Endothelial cell of coronary artery (primary cell): Measurements from ENCODE around the gene CALHM2. TPM values are rescaled to one million over a fixed set of nuclear protein-coding genes. Genes with fewer than 3 reads are reported as not detected.

Experiments
- total RNA-seq: library from RNA; depleted of rRNA; stranded (reverse); fragments of >200 nt; gene quantifications from 2 replicates; pipeline ENCODE4 v1.2.3, GENCODE V29; 2014

CALHM2 gene, protein sequence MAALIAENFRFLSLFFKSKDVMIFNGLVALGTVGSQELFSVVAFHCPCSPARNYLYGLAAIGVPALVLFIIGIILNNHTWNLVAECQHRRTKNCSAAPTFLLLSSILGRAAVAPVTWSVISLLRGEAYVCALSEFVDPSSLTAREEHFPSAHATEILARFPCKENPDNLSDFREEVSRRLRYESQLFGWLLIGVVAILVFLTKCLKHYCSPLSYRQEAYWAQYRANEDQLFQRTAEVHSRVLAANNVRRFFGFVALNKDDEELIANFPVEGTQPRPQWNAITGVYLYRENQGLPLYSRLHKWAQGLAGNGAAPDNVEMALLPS
- total RNA-seq = 11.6 and 13.0 TPM in 2 replicates

DNA sequence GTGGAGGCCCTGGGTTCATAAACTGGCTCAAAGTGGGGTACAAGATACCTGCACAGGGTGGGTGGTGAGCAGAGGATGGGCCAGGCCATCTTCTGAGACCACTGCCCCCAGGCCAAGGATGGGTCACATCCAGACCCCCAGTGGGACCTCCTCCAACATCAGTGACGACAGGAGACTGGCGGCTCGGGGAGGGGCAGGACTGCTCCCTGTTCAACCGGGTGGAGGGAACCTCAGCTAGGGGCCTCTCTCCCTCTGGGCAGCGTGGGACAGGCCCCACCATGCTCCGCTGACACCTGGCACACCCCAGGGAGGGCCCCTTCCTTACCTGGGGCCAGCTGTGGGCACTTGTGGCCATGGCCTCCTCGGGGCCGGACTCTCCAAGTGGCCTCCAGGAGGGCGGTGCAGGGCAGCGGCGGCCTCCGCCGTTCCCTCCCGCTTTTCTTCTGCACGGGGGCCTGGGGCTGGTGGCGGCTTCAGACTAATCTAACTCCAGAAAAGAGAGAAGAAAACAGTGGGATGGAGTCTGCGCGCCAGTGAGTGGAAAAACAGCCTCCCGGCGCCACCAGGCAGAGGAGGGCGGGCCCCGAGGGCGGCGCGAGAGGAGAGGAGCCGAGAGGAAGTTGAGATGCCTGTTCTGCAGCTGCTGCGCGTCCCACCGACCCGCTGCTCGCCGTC is at the start of gene CALHM2:
Gene CALHM2, minus strand, starts transcription at position 540 of the 675 bp plus-strand sequence. CDS start 2,429 bp downstream, outside the sequence.

DNA sequence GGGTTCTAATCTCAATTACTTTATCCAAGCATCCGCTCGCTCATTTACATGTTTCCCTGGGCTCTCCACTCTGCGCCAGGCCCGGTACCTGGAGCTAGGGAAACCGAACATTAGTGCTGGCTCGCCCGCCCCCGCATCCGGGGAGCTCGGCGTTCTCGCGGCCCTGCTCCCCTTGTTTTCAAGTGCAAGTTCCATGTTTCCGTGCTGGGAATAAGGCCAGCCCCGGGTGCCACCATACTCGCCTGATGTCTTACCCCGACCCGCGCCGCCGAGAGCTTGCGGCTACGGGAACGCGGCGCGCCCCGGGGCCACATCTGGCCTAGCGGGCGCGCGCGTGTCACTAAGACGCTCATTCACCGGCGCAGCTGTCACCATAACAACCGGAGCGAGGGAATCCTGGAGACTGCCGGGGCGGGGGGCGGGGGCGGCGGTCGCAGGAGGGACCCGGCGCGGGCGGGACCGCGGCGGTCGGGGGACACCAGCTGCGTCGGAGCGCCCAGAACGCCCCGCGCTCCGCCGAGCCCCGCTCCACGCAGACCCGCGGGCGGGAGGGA is 41.3 kb upstream of the CALHM2 start, which contains the start of gene NEURL1:
Gene NEURL1, plus strand, starts transcription at position 344 of the 554 bp plus-strand sequence. CDS start 683 bp downstream, outside the sequence.

DNA sequence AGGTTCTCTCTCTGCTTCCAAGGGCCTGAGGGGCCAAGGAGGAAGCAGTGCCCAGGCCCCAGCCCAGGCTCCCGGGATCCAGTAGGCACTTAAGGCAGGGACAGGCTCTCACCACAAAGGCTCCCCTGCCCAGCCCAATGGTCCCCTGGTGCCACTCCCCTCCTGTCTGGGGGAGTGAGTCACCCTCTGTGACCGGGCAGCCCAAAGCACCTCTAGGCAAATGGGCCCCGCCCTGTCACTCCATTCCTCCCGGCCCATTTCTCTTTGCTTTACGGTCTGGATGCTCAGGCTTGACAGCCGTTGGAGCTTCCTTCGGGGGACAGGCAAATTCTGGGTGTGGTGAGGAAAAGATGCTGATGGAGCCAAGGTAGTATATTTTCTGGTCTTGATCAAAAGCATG is 27.0 kb upstream of the CALHM2 start, which contains the start of gene CALHM3:
Gene CALHM3, minus strand, starts transcription at position 106 of the 400 bp plus-strand sequence. CDS start 208 bp downstream, outside the sequence.

DNA sequence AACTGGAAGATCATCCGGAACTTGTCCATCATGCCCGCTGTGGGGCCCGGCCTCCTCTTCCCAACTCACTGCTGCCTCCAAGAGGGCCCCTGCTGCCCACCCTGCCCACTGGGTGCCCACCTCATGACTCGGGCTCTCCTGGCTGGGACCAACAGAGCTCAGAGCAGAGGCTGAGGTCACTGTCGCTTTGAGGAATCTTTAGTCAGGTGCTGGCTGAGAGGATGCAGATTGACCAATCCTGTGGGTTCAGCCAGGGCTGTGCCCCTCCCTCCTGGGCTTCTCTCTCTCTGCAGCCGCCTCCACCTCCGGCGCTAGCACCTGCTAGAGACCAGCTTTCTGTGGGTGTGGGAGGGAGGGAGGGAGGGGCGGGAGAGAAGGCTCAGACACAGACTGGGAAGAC is 6.5 kb upstream of the CALHM2 start, which contains the start of gene CALHM1:
Gene CALHM1, minus strand, starts transcription at position 181 of the 400 bp plus-strand sequence. Its CDS starts 149 bp downstream, at position 32.

Other genes starting within 250 kb of the CALHM2 start
- gene RPEL1, start 206.5 kb downstream of the CALHM2 start, total RNA-seq = under 0.01 TPM in 1 of 2 replicates, not detected in the other
- gene INA, start 175.2 kb downstream of the CALHM2 start, total RNA-seq = 0.18 and 0.19 TPM in 2 replicates
- 11.7 and 13.7 TPM in 2 replicates for gene PCGF6, start 101.2 kb downstream of the CALHM2 start, total RNA-seq
- 4.4 and 5.0 TPM in 2 replicates for gene TAF5, start 84.4 kb downstream of the CALHM2 start, total RNA-seq
- 179 and 198 TPM in 2 replicates for gene ATP5MK, start 55.9 kb downstream of the CALHM2 start, total RNA-seq
- gene PDCD11, start 55.7 kb downstream of the CALHM2 start, total RNA-seq = 52.7 and 55.1 TPM in 2 replicates
- not detected in 2 replicates for gene CALHM1, start 6.5 kb upstream of the CALHM2 start, total RNA-seq
- gene CALHM3, start 26.9 kb upstream of the CALHM2 start, total RNA-seq = not detected in 2 replicates
- under 0.01 and 0.09 TPM in 2 replicates for gene NEURL1, start 41.3 kb upstream of the CALHM2 start, total RNA-seq